Activated CD8-positive, alpha-beta T cell treated with anti-CD3 and anti-CD28 coated beads, Interleukin-2, amount 10 ng/mL, durations not matched to agents 7 days and 5 days (primary cell): ENCODE measurements around the gene LDHD. TPM values are rescaled to one million over a fixed set of nuclear protein-coding genes. Genes with fewer than 3 reads are reported as not detected.
A peak's percentile ranks its signal among the peaks of the same experiment; 100 is the strongest.

Source experiments
- ATAC-seq: fragments of 150-1000 bp; cut with Tn5 transposase; one replicate; pipeline ENCODE4 v1.10.0; 2021; ENCODE audit warnings: moderate library complexity
- CTCF ChIA-PET: fragments of 350-600 bp; sonication (Branson Sonifier 250); formaldehyde crosslinking; loops from one replicate; lab custom pipeline; 2021; ENCODE audit warnings: antibody characterized with exemption; lab: Charles Lee
- POLR2A ChIA-PET: fragments of 350-600 bp; sonication (Branson Sonifier 250); formaldehyde crosslinking; loops from one replicate; lab custom pipeline; 2021; ENCODE audit warnings: antibody characterized with exemption; lab: Charles Lee
- DNase-seq: peaks from one replicate; pipeline ENCODE4 v3.0.0-alpha.2; 2020
- H3K27ac Mint-ChIP-seq: one replicate; pipeline ENCODE4 v1.8.0; 2021; ENCODE audit warnings: mild to moderate bottlenecking, mixed read lengths
- H3K27me3 Mint-ChIP-seq: one replicate; pipeline ENCODE4 v1.8.0; 2021; ENCODE audit warnings: low read depth, mixed read lengths
- H3K36me3 Mint-ChIP-seq: one replicate; pipeline ENCODE4 v1.8.0; 2021; ENCODE audit warnings: low read depth, mixed read lengths
- H3K4me1 Mint-ChIP-seq: one replicate; pipeline ENCODE4 v1.8.0; 2021; ENCODE audit warnings: low read depth, mixed read lengths
- H3K4me3 Mint-ChIP-seq: one replicate; pipeline ENCODE4 v1.8.0; 2021; ENCODE audit warnings: mild to moderate bottlenecking, mixed read lengths
- H3K9me3 Mint-ChIP-seq: one replicate; pipeline ENCODE4 v1.8.0; 2022; ENCODE audit warnings: mixed read lengths; ENCODE audit not compliant: insufficient read depth
- total RNA-seq, 2 experiments: library from RNA; stranded (reverse); gene quantifications; one replicate each; pipeline ENCODE4 v1.2.3, GENCODE V29; 2021

The LDHD gene
- total RNA-seq, 2 experiments from 2014 or later, result 0.13 TPM; not detected in 1

- peak overlapping the region; percentile 87 for H3K27ac Mint-ChIP-seq
- DNase-seq, result no peak
- ChIA-PET POLR2A (interaction anchor here (1.1 to 2.4 kb wide), 5 partner anchors 11 to 34 kb away, joined by 3 to 13 read pairs (median 5); no protein-coding TSS in a partner anchor), CTCF (interaction anchor here (1.1 to 3.0 kb wide), 8 partner anchors 9 to 77 kb away, joined by 3 to 29 read pairs (median 6); partner anchors contain the start of gene ZNRF1)
- no peak for ATAC-seq
- no peaks in the 10 kb centered on the region for H3K9me3 Mint-ChIP-seq
- peak overlapping the region; percentile 32 for H3K4me3 Mint-ChIP-seq
- peaks cover 46% of the 10 kb centered on the region for H3K4me1 Mint-ChIP-seq
- peaks cover 12% of the 10 kb centered on the region for H3K36me3 Mint-ChIP-seq
- H3K27me3 Mint-ChIP-seq, result no peaks in the 10 kb centered on the region
Measured at GRCh38 chr16:75075688-75076268, 40.8 kb downstream of the LDHD start.

DNA sequence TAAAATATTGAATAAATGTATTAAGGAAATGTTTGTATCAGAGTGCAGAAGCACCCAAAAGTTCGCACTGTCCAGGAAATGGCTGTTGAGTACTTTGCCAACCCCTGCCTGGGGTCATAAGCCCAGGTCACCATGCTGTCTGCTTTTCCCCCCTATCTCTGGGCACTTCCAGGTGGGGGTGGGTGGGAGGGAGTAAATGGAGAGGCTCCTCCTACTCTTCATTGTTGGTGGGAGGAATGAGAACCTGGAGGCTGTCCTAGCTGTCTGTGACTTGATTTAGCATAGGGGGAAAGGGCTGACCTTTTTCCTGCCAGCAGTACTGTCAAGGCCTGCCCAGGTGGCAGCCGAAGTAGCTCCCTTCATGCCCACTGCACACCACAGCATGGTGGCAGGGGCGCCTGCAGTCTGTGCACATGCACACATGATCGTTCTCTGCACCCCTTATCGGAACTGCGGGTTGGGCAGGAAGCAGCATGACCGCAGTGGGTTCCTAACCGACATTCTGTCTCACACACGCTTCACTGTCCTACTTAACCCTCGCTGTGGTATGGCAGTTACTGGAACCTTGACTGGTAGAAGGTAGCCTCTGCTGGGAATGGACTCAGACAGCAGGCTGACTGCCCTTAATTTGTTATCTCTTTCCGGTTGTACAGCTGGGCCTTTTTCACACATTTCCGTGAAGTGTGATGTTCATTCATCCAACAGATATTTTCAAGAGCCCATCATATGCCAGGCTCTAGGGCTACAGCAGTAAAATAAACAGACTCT lies 41.5 kb downstream of the LDHD start:
- peaks cover 46% of the 10 kb centered on the region for H3K4me1 Mint-ChIP-seq
- H3K36me3 Mint-ChIP-seq, result peaks cover 12% of the 10 kb centered on the region
- H3K27me3 Mint-ChIP-seq, result no peaks in the 10 kb centered on the region
- DNase-seq (peak; percentile 92), ATAC-seq (peak; percentile 98)
- H3K4me3 Mint-ChIP-seq, result peak overlapping the region; percentile 32
- POLR2A ChIA-PET, result interaction anchor here (0.7 to 2.4 kb wide), 7 partner anchors 10 to 35 kb away, joined by 3 to 13 read pairs (median 3); no protein-coding TSS in a partner anchor
- H3K9me3 Mint-ChIP-seq, result no peaks in the 10 kb centered on the region
- CTCF ChIA-PET, result interaction anchor here (0.6 to 3.0 kb wide), 15 partner anchors 9 to 89 kb away, joined by 3 to 29 read pairs (median 4); partner anchors contain the start of gene ZNRF1
- H3K27ac Mint-ChIP-seq, result peak overlapping the region; percentile 87

GRCh38 chr16:75074304-75074793 lies 42.2 kb downstream of the LDHD start:
- ATAC-seq (no peak), DNase-seq (no peak)
- H3K4me1 Mint-ChIP-seq, result peaks cover 48% of the 10 kb centered on the region
- peaks cover 12% of the 10 kb centered on the region for H3K36me3 Mint-ChIP-seq
- H3K9me3 Mint-ChIP-seq, result no peaks in the 10 kb centered on the region
- H3K27ac Mint-ChIP-seq, result peak overlapping the region; percentile 3
- no peak overlapping the region for H3K4me3 Mint-ChIP-seq
- POLR2A ChIA-PET, result interaction anchor here (0.7 to 2.4 kb wide), 7 partner anchors 10 to 35 kb away, joined by 3 to 13 read pairs (median 3); no protein-coding TSS in a partner anchor
- CTCF ChIA-PET, result interaction anchor here (0.6 to 3.0 kb wide), 13 partner anchors 10 to 88 kb away, joined by 3 to 29 read pairs (median 4); partner anchors contain the start of gene ZNRF1
- H3K27me3 Mint-ChIP-seq, result no peaks in the 10 kb centered on the region

DNA sequence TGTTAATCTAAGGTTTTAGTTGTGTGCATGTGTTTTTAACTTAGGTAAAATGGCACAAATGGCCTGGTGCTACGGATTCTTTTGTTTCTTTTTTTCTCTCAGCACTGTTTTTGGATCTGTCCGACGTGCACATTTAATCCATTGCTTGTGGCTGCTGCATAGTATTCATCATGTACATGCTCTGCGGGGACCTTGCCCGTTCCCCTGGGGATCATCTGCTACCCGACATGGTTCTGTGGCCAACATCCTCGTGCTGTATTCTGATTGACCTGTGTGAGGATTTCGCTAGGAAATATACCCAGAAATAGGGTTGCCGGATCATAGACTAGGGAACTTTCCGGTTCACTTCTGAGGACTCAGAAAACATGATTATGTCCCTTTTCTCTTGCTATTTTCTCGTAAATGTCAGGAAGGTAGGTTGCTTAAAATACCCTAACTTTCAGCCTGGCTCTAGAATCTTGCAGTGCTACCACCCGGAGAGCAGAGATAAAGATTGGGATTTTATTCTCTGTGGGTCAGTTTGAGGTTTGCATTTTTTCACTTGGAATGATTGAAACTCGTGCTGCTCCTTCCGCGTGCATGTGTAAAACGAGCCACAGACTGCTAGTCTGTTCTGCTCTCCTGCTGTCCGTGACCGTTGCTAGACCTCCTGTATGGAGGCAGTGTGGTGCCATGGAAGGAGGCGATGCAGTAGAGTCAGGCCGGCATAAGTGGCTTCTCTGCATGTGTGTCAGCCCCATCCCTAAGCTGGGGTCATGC lies 42.9 kb downstream of the LDHD start:
- peaks cover 48% of the 10 kb centered on the region for H3K4me1 Mint-ChIP-seq
- peaks cover 10% of the 10 kb centered on the region for H3K36me3 Mint-ChIP-seq
- POLR2A ChIA-PET, result interaction anchor here (0.8 to 2.4 kb wide), 2 partner anchors 9 to 407 kb away, joined by 3 to 13 read pairs; partner anchors contain the start of gene RFWD3
- H3K9me3 Mint-ChIP-seq, result no peaks in the 10 kb centered on the region
- peak overlapping the region; percentile 27 for H3K27ac Mint-ChIP-seq
- DNase-seq (no peak), ATAC-seq (no peak)
- CTCF ChIA-PET, result interaction anchor here (1.0 to 3.0 kb wide), 6 partner anchors 9 to 62 kb away, joined by 3 to 29 read pairs (median 6); no protein-coding TSS in a partner anchor
- H3K4me3 Mint-ChIP-seq, result no peak overlapping the region
- no peaks in the 10 kb centered on the region for H3K27me3 Mint-ChIP-seq

GRCh38 chr16:75072239-75072947 lies 44.2 kb downstream of the LDHD start:
- ChIA-PET POLR2A (interaction anchor here (0.8 to 1.6 kb wide), 2 partner anchors 27 to 405 kb away, joined by 3 to 5 read pairs; partner anchors contain the start of gene RFWD3), CTCF (interaction anchor here (1.1 to 2.4 kb wide), 3 partner anchors 25 to 39 kb away, joined by 3 to 15 read pairs (median 3); no protein-coding TSS in a partner anchor)
- no peaks in the 10 kb centered on the region for H3K27me3 Mint-ChIP-seq
- ATAC-seq, result no peak
- H3K27ac Mint-ChIP-seq, result no peak overlapping the region
- no peak overlapping the region for H3K4me3 Mint-ChIP-seq
- peaks cover 43% of the 10 kb centered on the region for H3K4me1 Mint-ChIP-seq
- H3K36me3 Mint-ChIP-seq, result peaks cover 6% of the 10 kb centered on the region
- no peak for DNase-seq
- H3K9me3 Mint-ChIP-seq, result no peaks in the 10 kb centered on the region

GRCh38 chr16:75071621-75072020 lies 45.0 kb downstream of the LDHD start:
- ATAC-seq, result no peak
- no peaks in the 10 kb centered on the region for H3K27me3 Mint-ChIP-seq
- H3K27ac Mint-ChIP-seq, result no peak overlapping the region
- DNase-seq, result no peak
- no peaks in the 10 kb centered on the region for H3K9me3 Mint-ChIP-seq
- CTCF ChIA-PET, result interaction anchor here (1.3 to 2.4 kb wide), 2 partner anchors 26 to 40 kb away, joined by 3 to 15 read pairs; no protein-coding TSS in a partner anchor
- H3K4me1 Mint-ChIP-seq, result peaks cover 45% of the 10 kb centered on the region
- no peak overlapping the region for H3K4me3 Mint-ChIP-seq
- POLR2A ChIA-PET, result interaction anchor here (1.6 kb wide), 1 partner anchor 27 kb away, joined by 5 read pairs; no protein-coding TSS in a partner anchor
- peaks cover 3% of the 10 kb centered on the region for H3K36me3 Mint-ChIP-seq

DNA sequence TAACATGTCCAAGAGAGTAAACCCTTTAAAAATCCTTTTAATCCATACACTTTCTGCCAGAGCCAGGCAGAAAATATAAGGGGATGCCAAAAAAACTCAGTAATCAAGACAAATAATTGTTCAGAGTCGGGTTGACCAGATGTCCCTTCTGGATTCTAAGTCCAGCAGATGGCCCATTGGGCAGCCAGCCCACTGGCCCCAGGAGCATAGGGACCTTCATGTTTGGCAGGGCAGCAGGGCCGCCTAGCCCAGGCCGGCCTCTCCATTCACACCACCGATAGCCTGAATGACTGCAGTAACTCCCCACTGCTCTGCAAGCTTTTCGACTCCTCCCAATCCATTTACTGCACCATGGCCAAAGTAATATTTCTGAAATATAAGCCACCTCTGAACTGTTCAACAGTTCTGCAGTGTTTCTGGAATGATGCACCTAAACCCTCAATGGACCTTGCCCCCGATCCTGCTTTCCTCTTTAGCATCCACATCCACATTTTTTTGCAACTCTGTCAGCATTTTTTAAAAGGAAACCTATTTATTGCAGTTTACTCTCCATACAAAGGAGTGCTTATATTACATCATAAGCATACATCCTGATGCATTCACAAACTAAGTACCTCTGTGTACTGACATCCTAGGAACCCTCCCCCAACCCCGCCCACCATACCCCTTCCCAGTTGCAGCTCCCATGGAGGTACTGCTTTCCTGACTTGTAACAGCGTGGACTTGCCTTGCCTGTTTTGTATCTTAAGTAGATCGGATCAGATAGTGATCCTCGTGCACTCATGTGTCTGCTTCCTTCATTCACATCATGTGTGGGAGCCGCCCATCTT lies 46.4 kb downstream of the LDHD start:
- DNase-seq (no peak), ATAC-seq (no peak)
- ChIA-PET CTCF (interaction anchor here (0.9 kb wide), 1 partner anchor 40 kb away, joined by 3 read pairs; no protein-coding TSS in a partner anchor), POLR2A (no interaction called here)
- no peaks in the 10 kb centered on the region for H3K27me3 Mint-ChIP-seq
- H3K4me1 Mint-ChIP-seq, result peaks cover 39% of the 10 kb centered on the region
- H3K27ac Mint-ChIP-seq, result no peak overlapping the region
- H3K36me3 Mint-ChIP-seq, result no peaks in the 10 kb centered on the region
- H3K9me3 Mint-ChIP-seq, result no peaks in the 10 kb centered on the region
- no peak overlapping the region for H3K4me3 Mint-ChIP-seq

DNA sequence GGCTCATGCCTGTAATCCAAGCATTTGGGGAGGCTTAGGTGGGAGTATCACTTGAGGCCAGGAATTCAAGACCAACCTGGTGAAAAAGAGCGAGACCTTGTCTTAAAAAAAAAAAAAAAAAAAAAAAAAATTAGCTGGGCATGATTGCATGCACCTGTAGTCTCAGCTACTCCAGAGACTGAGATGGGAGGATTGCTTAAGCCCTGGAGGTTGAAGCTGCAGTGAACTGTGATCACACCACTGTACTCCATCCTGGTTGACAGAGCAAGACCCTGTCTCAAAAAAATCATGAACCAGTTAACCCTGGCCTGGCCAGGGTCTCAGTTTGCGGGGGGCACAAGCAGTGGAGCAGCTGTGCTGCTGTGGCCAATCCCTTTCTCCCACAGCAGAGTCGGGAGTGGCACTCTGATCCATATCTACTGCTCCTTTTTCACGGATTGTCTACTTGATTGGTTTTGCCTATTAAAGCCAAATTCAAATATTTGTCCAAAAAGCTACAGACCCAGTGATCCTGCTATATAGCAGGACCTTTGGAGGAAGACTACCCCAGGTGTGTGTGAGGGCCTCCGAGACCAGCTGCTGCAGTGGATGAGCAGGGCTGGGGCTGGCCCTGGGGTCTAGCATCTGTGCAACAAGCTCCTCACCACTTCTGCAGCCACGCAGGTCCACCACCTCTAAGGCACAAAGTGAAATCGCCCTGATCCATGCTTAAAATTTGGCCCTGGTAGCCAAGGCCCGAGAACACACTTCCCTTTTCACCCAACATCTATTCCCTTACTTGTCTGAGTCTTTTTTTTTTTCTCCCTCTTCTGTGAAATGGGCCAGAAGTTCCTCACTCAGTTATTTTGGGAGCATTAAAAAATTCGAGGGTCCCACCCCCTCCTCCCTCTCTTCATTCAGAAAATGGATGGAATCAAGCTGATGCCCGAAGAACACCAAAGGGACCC lies 48.2 kb downstream of the LDHD start:
- H3K4me1 Mint-ChIP-seq, result peaks cover 39% of the 10 kb centered on the region

DNA sequence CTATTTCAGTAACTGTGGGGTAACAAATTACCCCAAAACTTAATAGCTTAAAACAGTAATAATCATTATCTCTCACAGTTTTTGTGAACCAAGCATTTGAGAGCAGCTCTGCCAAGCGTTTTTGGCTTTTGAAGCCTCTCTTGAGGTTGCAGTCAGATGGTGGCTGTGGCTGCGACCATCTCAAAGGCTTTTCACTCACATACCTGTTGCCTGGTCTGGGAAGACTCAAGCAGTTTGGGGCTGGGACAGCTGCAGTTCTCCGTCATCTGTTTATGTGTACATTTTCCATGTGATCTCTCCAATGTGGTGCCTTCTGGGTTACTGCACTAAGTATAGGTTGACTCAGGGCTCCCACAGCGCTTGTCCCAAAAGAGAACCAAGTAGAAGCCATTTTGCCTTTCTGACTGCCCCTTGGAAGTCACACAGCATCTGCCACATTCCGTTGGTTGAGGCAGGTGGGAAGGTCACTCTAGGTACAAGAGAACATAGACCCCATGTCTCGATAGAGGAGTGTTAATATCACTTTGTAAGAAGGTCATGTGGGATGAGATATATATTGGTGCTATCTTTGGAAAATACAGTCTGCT lies 49.6 kb downstream of the LDHD start:
- H3K9me3 Mint-ChIP-seq, result no peaks in the 10 kb centered on the region
- no peak overlapping the region for H3K27ac Mint-ChIP-seq
- DNase-seq (no peak), ATAC-seq (no peak)
- ChIA-PET POLR2A (no interaction called here), CTCF (interaction anchor here (1.2 to 7.5 kb wide), 4 partner anchors 38 to 56 kb away, joined by 3 to 62 read pairs (median 7); no protein-coding TSS in a partner anchor)
- H3K4me3 Mint-ChIP-seq, result no peak overlapping the region
- H3K4me1 Mint-ChIP-seq, result peaks cover 36% of the 10 kb centered on the region
- no peaks in the 10 kb centered on the region for H3K27me3 Mint-ChIP-seq
- H3K36me3 Mint-ChIP-seq, result no peaks in the 10 kb centered on the region

More for the DNA sequence above, 48.2 kb downstream of the LDHD start:
- ATAC-seq (no peak), DNase-seq (no peak)
- no peaks in the 10 kb centered on the region for H3K36me3 Mint-ChIP-seq
- H3K4me3 Mint-ChIP-seq, result no peak overlapping the region
- H3K27ac Mint-ChIP-seq, result no peak overlapping the region
- no peaks in the 10 kb centered on the region for H3K9me3 Mint-ChIP-seq
- ChIA-PET CTCF (interaction anchor here (1.0 to 2.0 kb wide), 3 partner anchors 43 to 63 kb away, joined by 3 to 10 read pairs (median 3); no protein-coding TSS in a partner anchor), POLR2A (no interaction called here)
- H3K27me3 Mint-ChIP-seq, result no peaks in the 10 kb centered on the region
